Mesenteric fat pad (tissue), 1 donor: ENCODE data around the gene PAK1. TPM values are rescaled to one million over a fixed set of nuclear protein-coding genes. Genes with fewer than 3 reads are reported as not detected.

Source experiments
- DNase-seq: peaks from one replicate; pipeline ENCODE4 v3.0.0-alpha.2; 2020; ENCODE audit warnings: low spot score
- total RNA-seq: library from RNA; stranded (reverse); fragmentation: NEBNext Ultra II Directional; extraction: Animal tissue kit (Norgen Biotek cat#: 25700); gene quantifications from one replicate; pipeline ENCODE4 v1.2.1, GENCODE V29; 2021
- donor health status: DM: yes; HTN: yes; CAD: no.

PAK1 gene
- total RNA-seq, 1 donor from 2014 or later: 27.4 TPM

GRCh38 chr11:77438487-77438886 is 35.4 kb downstream of the PAK1 start:
- no peak for DNase-seq

- no peak for DNase-seq
These were observed 36.9 kb downstream of the PAK1 start for GRCh38 chr11:77436969-77437368.

- DNase-seq: no peak
These were observed 37.4 kb downstream of the PAK1 start for GRCh38 chr11:77436506-77436905.

GRCh38 chr11:77435972-77436371 is 37.9 kb downstream of the PAK1 start:
- DNase-seq: no peak

- DNase-seq: no peak
These were observed 42.1 kb downstream of the PAK1 start for GRCh38 chr11:77431813-77432212.

- no peak for DNase-seq
These were observed 45.3 kb downstream of the PAK1 start for GRCh38 chr11:77428598-77428997.

GRCh38 chr11:77425346-77425745 is 48.5 kb downstream of the PAK1 start:
- no peak for DNase-seq

- no peak for DNase-seq
These were observed 49.2 kb downstream of the PAK1 start for GRCh38 chr11:77424644-77425043.

GRCh38 chr11:77423624-77424023 is 50.3 kb downstream of the PAK1 start:
- DNase-seq: no peak

GRCh38 chr11:77422687-77423086 is 51.2 kb downstream of the PAK1 start:
- no peak for DNase-seq

- no peak for DNase-seq
These were observed 52.7 kb downstream of the PAK1 start for GRCh38 chr11:77421041-77421723.

- DNase-seq: no peak
These were observed 54.8 kb downstream of the PAK1 start for GRCh38 chr11:77418971-77419597.

- DNase-seq: no peak
These were observed 55.5 kb downstream of the PAK1 start for GRCh38 chr11:77418155-77418970.

GRCh38 chr11:77416357-77416756 is 57.5 kb downstream of the PAK1 start:
- no peak for DNase-seq

- DNase-seq: no peak
These were observed 59.9 kb downstream of the PAK1 start for GRCh38 chr11:77413850-77414460.

- no peak for DNase-seq
These were observed 61.1 kb downstream of the PAK1 start for GRCh38 chr11:77412814-77413213.

GRCh38 chr11:77411717-77412441 is 62.0 kb downstream of the PAK1 start:
- DNase-seq: peak; percentile 95

GRCh38 chr11:77411137-77411707 is 62.7 kb downstream of the PAK1 start:
- no peak for DNase-seq

GRCh38 chr11:77410076-77410827 is 63.6 kb downstream of the PAK1 start:
- no peak for DNase-seq

- DNase-seq: no peak
These were observed 64.8 kb downstream of the PAK1 start for GRCh38 chr11:77409046-77409445.
